Measurements from ENCODE around the gene PLD1.

The PLD1 gene

GRCh38 chr3:171715155-171715554 lies 95.1 kb downstream of the PLD1 start:
- Histone ChIP-seq H3K27me3 (ENCODE audit: control insufficient read depth, insufficient read depth, low read length) (no peaks in the 10 kb centered on the region), H3K4me1 (ENCODE audit: control insufficient read depth, insufficient read depth, low read length) (peaks cover 5% of the 10 kb centered on the region), H3K36me3 (ENCODE audit: insufficient read depth, low read length) (no peaks in the 10 kb centered on the region), H3K9ac (ENCODE audit: low read depth, low read length) (no peak overlapping the region), H3K4me2 (ENCODE audit: low read length) (no peak overlapping the region), H3K4me3 (ENCODE audit: low read length) (no peak overlapping the region), H3K9me3 (replicated peaks; ENCODE audit: low read length) (no peaks in the 10 kb centered on the region)

- no peak overlapping the region for H3K9ac ChIP-seq (ENCODE audit: low read depth, low read length)
- no peaks in the 10 kb centered on the region for H3K27me3 ChIP-seq (ENCODE audit: control insufficient read depth, insufficient read depth, low read length)
- no peaks in the 10 kb centered on the region for H3K36me3 ChIP-seq (ENCODE audit: insufficient read depth, low read length)
- H3K4me3 ChIP-seq (ENCODE audit: low read length), result no peak overlapping the region
- no peaks in the 10 kb centered on the region for H3K9me3 ChIP-seq (replicated peaks; ENCODE audit: low read length)
- peaks cover 5% of the 10 kb centered on the region for H3K4me1 ChIP-seq (ENCODE audit: control insufficient read depth, insufficient read depth, low read length)
- no peak overlapping the region for H3K4me2 ChIP-seq (ENCODE audit: low read length)
These were observed 97.9 kb downstream of the PLD1 start for GRCh38 chr3:171712171-171712938.

GRCh38 chr3:171711461-171712170 lies 98.7 kb downstream of the PLD1 start:
- peaks cover 5% of the 10 kb centered on the region for H3K4me1 ChIP-seq (ENCODE audit: control insufficient read depth, insufficient read depth, low read length)
- H3K4me3 ChIP-seq (ENCODE audit: low read length), result no peak overlapping the region
- no peak overlapping the region for H3K9ac ChIP-seq (ENCODE audit: low read depth, low read length)
- no peak overlapping the region for H3K4me2 ChIP-seq (ENCODE audit: low read length)
- H3K27me3 ChIP-seq (ENCODE audit: control insufficient read depth, insufficient read depth, low read length), result no peaks in the 10 kb centered on the region
- H3K36me3 ChIP-seq (ENCODE audit: insufficient read depth, low read length), result no peaks in the 10 kb centered on the region
- no peaks in the 10 kb centered on the region for H3K9me3 ChIP-seq (replicated peaks; ENCODE audit: low read length)

GRCh38 chr3:171710359-171710758 lies 99.9 kb downstream of the PLD1 start:
- Histone ChIP-seq H3K9ac (ENCODE audit: low read depth, low read length) (no peak overlapping the region), H3K27me3 (ENCODE audit: control insufficient read depth, insufficient read depth, low read length) (no peaks in the 10 kb centered on the region), H3K9me3 (replicated peaks; ENCODE audit: low read length) (no peaks in the 10 kb centered on the region), H3K4me2 (ENCODE audit: low read length) (no peak overlapping the region), H3K36me3 (ENCODE audit: insufficient read depth, low read length) (no peaks in the 10 kb centered on the region), H3K4me3 (ENCODE audit: low read length) (no peak overlapping the region), H3K4me1 (ENCODE audit: control insufficient read depth, insufficient read depth, low read length) (peaks cover 5% of the 10 kb centered on the region)

GRCh38 chr3:171704814-171705213 lies 105.5 kb downstream of the PLD1 start:
- Histone ChIP-seq H3K9me3 (replicated peaks; ENCODE audit: low read length) (no peaks in the 10 kb centered on the region), H3K4me2 (ENCODE audit: low read length) (no peak overlapping the region), H3K27me3 (ENCODE audit: control insufficient read depth, insufficient read depth, low read length) (no peaks in the 10 kb centered on the region), H3K4me1 (ENCODE audit: control insufficient read depth, insufficient read depth, low read length) (no peaks in the 10 kb centered on the region), H3K36me3 (ENCODE audit: insufficient read depth, low read length) (no peaks in the 10 kb centered on the region), H3K4me3 (ENCODE audit: low read length) (no peak overlapping the region), H3K9ac (ENCODE audit: low read depth, low read length) (no peak overlapping the region)

- no peak overlapping the region for H3K9ac ChIP-seq (ENCODE audit: low read depth, low read length)
- H3K4me3 ChIP-seq (ENCODE audit: low read length), result no peak overlapping the region
- H3K9me3 ChIP-seq (replicated peaks; ENCODE audit: low read length), result no peaks in the 10 kb centered on the region
- H3K36me3 ChIP-seq (ENCODE audit: insufficient read depth, low read length), result no peaks in the 10 kb centered on the region
- H3K4me2 ChIP-seq (ENCODE audit: low read length), result no peak overlapping the region
- no peaks in the 10 kb centered on the region for H3K27me3 ChIP-seq (ENCODE audit: control insufficient read depth, insufficient read depth, low read length)
- H3K4me1 ChIP-seq (ENCODE audit: control insufficient read depth, insufficient read depth, low read length), result no peaks in the 10 kb centered on the region
These were observed 106.3 kb downstream of the PLD1 start for GRCh38 chr3:171704002-171704401.

GRCh38 chr3:171703144-171703543 lies 107.1 kb downstream of the PLD1 start:
- Histone ChIP-seq H3K4me1 (ENCODE audit: control insufficient read depth, insufficient read depth, low read length) (no peaks in the 10 kb centered on the region), H3K4me2 (ENCODE audit: low read length) (no peak overlapping the region), H3K9me3 (replicated peaks; ENCODE audit: low read length) (no peaks in the 10 kb centered on the region), H3K36me3 (ENCODE audit: insufficient read depth, low read length) (no peaks in the 10 kb centered on the region), H3K27me3 (ENCODE audit: control insufficient read depth, insufficient read depth, low read length) (no peaks in the 10 kb centered on the region), H3K4me3 (ENCODE audit: low read length) (no peak overlapping the region), H3K9ac (ENCODE audit: low read depth, low read length) (no peak overlapping the region)

GRCh38 chr3:171700653-171701052 lies 109.6 kb downstream of the PLD1 start:
- Histone ChIP-seq H3K9me3 (replicated peaks; ENCODE audit: low read length) (no peaks in the 10 kb centered on the region), H3K27me3 (ENCODE audit: control insufficient read depth, insufficient read depth, low read length) (no peaks in the 10 kb centered on the region), H3K4me3 (ENCODE audit: low read length) (no peak overlapping the region), H3K9ac (ENCODE audit: low read depth, low read length) (no peak overlapping the region), H3K4me2 (ENCODE audit: low read length) (no peak overlapping the region), H3K36me3 (ENCODE audit: insufficient read depth, low read length) (no peaks in the 10 kb centered on the region), H3K4me1 (ENCODE audit: control insufficient read depth, insufficient read depth, low read length) (no peaks in the 10 kb centered on the region)

GRCh38 chr3:171700157-171700556 lies 110.1 kb downstream of the PLD1 start:
- H3K9me3 ChIP-seq (replicated peaks; ENCODE audit: low read length), result no peaks in the 10 kb centered on the region
- H3K27me3 ChIP-seq (ENCODE audit: control insufficient read depth, insufficient read depth, low read length), result no peaks in the 10 kb centered on the region
- H3K4me1 ChIP-seq (ENCODE audit: control insufficient read depth, insufficient read depth, low read length), result no peaks in the 10 kb centered on the region
- H3K4me2 ChIP-seq (ENCODE audit: low read length), result no peak overlapping the region
- H3K36me3 ChIP-seq (ENCODE audit: insufficient read depth, low read length), result no peaks in the 10 kb centered on the region
- no peak overlapping the region for H3K9ac ChIP-seq (ENCODE audit: low read depth, low read length)
- no peak overlapping the region for H3K4me3 ChIP-seq (ENCODE audit: low read length)

- Histone ChIP-seq H3K9me3 (replicated peaks; ENCODE audit: low read length) (no peaks in the 10 kb centered on the region), H3K4me3 (ENCODE audit: low read length) (no peak overlapping the region)
These were observed 110.7 kb downstream of the PLD1 start for GRCh38 chr3:171699601-171700000.

GRCh38 chr3:171696805-171697204 lies 113.5 kb downstream of the PLD1 start:
- Histone ChIP-seq H3K4me3 (ENCODE audit: low read length) (no peak overlapping the region), H3K27me3 (ENCODE audit: control insufficient read depth, insufficient read depth, low read length) (no peaks in the 10 kb centered on the region), H3K36me3 (ENCODE audit: insufficient read depth, low read length) (no peaks in the 10 kb centered on the region), H3K9me3 (replicated peaks; ENCODE audit: low read length) (no peaks in the 10 kb centered on the region), H3K4me2 (ENCODE audit: low read length) (no peak overlapping the region), H3K4me1 (ENCODE audit: control insufficient read depth, insufficient read depth, low read length) (no peaks in the 10 kb centered on the region), H3K9ac (ENCODE audit: low read depth, low read length) (no peak overlapping the region)

More at GRCh38 chr3:171699601-171700000, 110.7 kb downstream of the PLD1 start:
- H3K4me1 ChIP-seq (ENCODE audit: control insufficient read depth, insufficient read depth, low read length), result no peaks in the 10 kb centered on the region
- H3K36me3 ChIP-seq (ENCODE audit: insufficient read depth, low read length), result no peaks in the 10 kb centered on the region
- H3K4me2 ChIP-seq (ENCODE audit: low read length), result no peak overlapping the region
- H3K27me3 ChIP-seq (ENCODE audit: control insufficient read depth, insufficient read depth, low read length), result no peaks in the 10 kb centered on the region
- no peak overlapping the region for H3K9ac ChIP-seq (ENCODE audit: low read depth, low read length)

GRCh38 chr3:171695426-171695825 lies 114.9 kb downstream of the PLD1 start:
- no peak overlapping the region for H3K9ac ChIP-seq (ENCODE audit: low read depth, low read length)
- no peaks in the 10 kb centered on the region for H3K27me3 ChIP-seq (ENCODE audit: control insufficient read depth, insufficient read depth, low read length)
- no peaks in the 10 kb centered on the region for H3K4me1 ChIP-seq (ENCODE audit: control insufficient read depth, insufficient read depth, low read length)
- H3K4me2 ChIP-seq (ENCODE audit: low read length), result no peak overlapping the region
- H3K4me3 ChIP-seq (ENCODE audit: low read length), result no peak overlapping the region
- no peaks in the 10 kb centered on the region for H3K36me3 ChIP-seq (ENCODE audit: insufficient read depth, low read length)
- no peaks in the 10 kb centered on the region for H3K9me3 ChIP-seq (replicated peaks; ENCODE audit: low read length)
